GM23338 (cell line): ENCODE data around the gene TCERG1L. TPM values are rescaled to one million over a fixed set of nuclear protein-coding genes. Genes with fewer than 3 reads are reported as not detected.

ENCODE experiments used
- ATAC-seq: fragments of 200-7000 bp; cut with Tn5 transposase; 3 replicates; pipeline ENCODE4 v1.9.1; 2020
- DNase-seq: peaks from one replicate; pipeline ENCODE4 v3.0.0-alpha.2; 2015; ENCODE audit warnings: low spot score
- H2AFZ ChIP-seq: fragments of 200-600 bp; sonication (generic); 2 replicates; pipeline ENCODE4 v1.8.0; 2016; ENCODE audit warnings: antibody characterized with exemption, mild to moderate bottlenecking, moderate library complexity
- H3F3A ChIP-seq: fragments of 200-600 bp; sonication (generic); replicated peaks from 2 replicates; pipeline ENCODE4 v1.8.0; 2017; ENCODE audit warnings: antibody characterized with exemption, mixed run types, low read depth
- H3K27ac ChIP-seq: fragments of 200-600 bp; sonication (generic); 2 replicates; pipeline ENCODE4 v1.6.1; 2016; ENCODE audit warnings: low read depth
- H3K27me3 ChIP-seq: fragments of 200-600 bp; sonication (generic); 2 replicates; pipeline ENCODE4 v1.8.0; 2016; ENCODE audit warnings: mild to moderate bottlenecking, mixed run types, moderate library complexity; ENCODE audit not compliant: insufficient read depth
- H3K36me3 ChIP-seq: fragments of 200-600 bp; sonication (generic); 2 replicates; pipeline ENCODE4 v1.8.0; 2016; ENCODE audit warnings: mild to moderate bottlenecking; ENCODE audit not compliant: insufficient read depth
- H3K4me1 ChIP-seq: fragments of 200-600 bp; sonication (generic); 2 replicates; pipeline ENCODE4 v1.8.0; 2016; ENCODE audit warnings: mild to moderate bottlenecking, moderate library complexity; ENCODE audit not compliant: insufficient read depth
- H3K4me2 ChIP-seq: fragments of 200-600 bp; sonication (generic); 2 replicates; pipeline ENCODE4 v1.7.1; 2017; ENCODE audit warnings: mixed run types
- H3K4me3 ChIP-seq: fragments of 200-600 bp; sonication (generic); 2 replicates; pipeline ENCODE4 v1.6.1; 2016; ENCODE audit warnings: mixed run types
- H3K79me2 ChIP-seq: fragments of 200-600 bp; sonication (generic); replicated peaks from 2 replicates; pipeline ENCODE4 v1.8.0; 2017; ENCODE audit warnings: mild to moderate bottlenecking; ENCODE audit not compliant: insufficient read depth
- H3K9me2 ChIP-seq: fragments of 200-600 bp; sonication (generic); 2 replicates; pipeline ENCODE4 v1.8.0; 2017; ENCODE audit not compliant: insufficient read depth
- H4K20me1 ChIP-seq: fragments of 200-600 bp; sonication (generic); replicated peaks from 2 replicates; pipeline ENCODE4 v1.8.0; 2017; ENCODE audit warnings: mild to moderate bottlenecking; ENCODE audit not compliant: insufficient read depth
- H3K27ac Mint-ChIP-seq: 2 replicates; pipeline ENCODE4 v1.8.0; 2020; ENCODE audit warnings: inconsistent platforms, mild to moderate bottlenecking, moderate library complexity, mixed read lengths
- H3K27me3 Mint-ChIP-seq: 3 replicates; pipeline ENCODE4 v1.8.0; 2022; ENCODE audit warnings: low read depth, mild to moderate bottlenecking, moderate library complexity, mixed read lengths, inconsistent platforms; ENCODE audit not compliant: insufficient read depth, poor library complexity
- H3K36me3 Mint-ChIP-seq: 3 replicates; pipeline ENCODE4 v1.8.0; 2021; ENCODE audit warnings: low read depth, mild to moderate bottlenecking, inconsistent platforms, moderate library complexity, mixed read lengths
- H3K4me1 Mint-ChIP-seq: 3 replicates; pipeline ENCODE4 v1.8.0; 2020; ENCODE audit warnings: mild to moderate bottlenecking, inconsistent platforms, mixed read lengths
- H3K4me3 Mint-ChIP-seq: 3 replicates; pipeline ENCODE4 v1.8.0; 2021; ENCODE audit warnings: moderate library complexity, mild to moderate bottlenecking, inconsistent platforms, mixed read lengths
- H3K9me3 Mint-ChIP-seq: 3 replicates; pipeline ENCODE4 v1.8.0; 2020; ENCODE audit warnings: moderate library complexity, mild to moderate bottlenecking, inconsistent platforms, mixed read lengths
- CREB1 ChIP-seq: fragments of 250-450 bp; sonication (Bioruptor Pico); IDR thresholded peaks from 2 replicates; pipeline ENCODE4 v1.5.0; 2020; ENCODE audit warnings: low read depth, mild to moderate bottlenecking, moderate library complexity
- EZH2 ChIP-seq: fragments of 200-600 bp; sonication (generic); IDR thresholded peaks from one replicate; pipeline ENCODE4 v1.8.0; 2017; ENCODE audit warnings: antibody characterized with exemption, mild to moderate bottlenecking, low read depth; ENCODE audit not compliant: unreplicated experiment
- EZH2phosphoT487 ChIP-seq: fragments of 200-600 bp; sonication (generic); IDR thresholded peaks from one replicate; pipeline ENCODE4 v1.8.1; 2018; ENCODE audit warnings: antibody characterized with exemption; ENCODE audit not compliant: unreplicated experiment
- JUNB ChIP-seq: IDR thresholded peaks from one replicate; pipeline ENCODE4 v1.6.1; 2016; ENCODE audit warnings: antibody characterized with exemption; ENCODE audit not compliant: unreplicated experiment
- NANOG ChIP-seq: IDR thresholded peaks from 2 replicates; pipeline ENCODE4 v1.6.1; 2016; ENCODE audit warnings: antibody characterized with exemption, borderline replicate concordance
- POLR2AphosphoS5 ChIP-seq: IDR thresholded peaks from 2 replicates; pipeline ENCODE4 v1.6.1; 2016; ENCODE audit warnings: antibody characterized with exemption, low read depth
- STAT1 ChIP-seq: IDR thresholded peaks from one replicate; pipeline ENCODE4 v1.6.1; 2016; ENCODE audit warnings: antibody characterized with exemption; ENCODE audit not compliant: unreplicated experiment
- ZNF114 ChIP-seq: fragments of 250-450 bp; sonication (Bioruptor Pico); IDR thresholded peaks from 2 replicates; pipeline ENCODE4 v1.5.0; 2020; ENCODE audit warnings: mild to moderate bottlenecking, moderate library complexity
- ZNF331 ChIP-seq: fragments of 250-450 bp; sonication (Bioruptor Pico); IDR thresholded peaks from 2 replicates; pipeline ENCODE4 v1.5.0; 2020; ENCODE audit warnings: low read depth, mild to moderate bottlenecking, moderate library complexity
- polyA plus RNA-seq: library from polyadenylated mRNA; unstranded; fragments of >200 nt; fragmentation: Nextera tagmentation; extraction: Ambion mirVana; gene quantifications from 2 replicates; pipeline ENCODE4 v1.2.1, GENCODE V29; 2016
- total RNA-seq: library from RNA; depleted of rRNA; stranded (reverse); fragments of >200 nt; shearing (Covaris generic); gene quantifications from 2 replicates; pipeline ENCODE4 v1.2.3, GENCODE V29; 2014
- TF ChIP-seq, protein P1 (sequence below): fragments of 250-450 bp; sonication (Bioruptor Pico); IDR thresholded peaks from 2 replicates; pipeline ENCODE4 v1.5.0; 2020; ENCODE audit warnings: mild to moderate bottlenecking, moderate library complexity
- TF ChIP-seq, protein P2 (sequence below): IDR thresholded peaks from 2 replicates; pipeline ENCODE4 v1.6.1; 2016; ENCODE audit warnings: antibody characterized with exemption
- TF ChIP-seq, protein P3 (sequence below), 2 experiments: fragments of 200-600 bp in 1 of 2; sonication (generic) in 1 of 2; conservative IDR thresholded peaks; 2 replicates each; pipeline versions ENCODE4 v1.5.1 to v1.6.1; 2016 to 2017; ENCODE audit warnings: antibody characterized with exemption in 2 of 2, low read depth in 2 of 2, mild to moderate bottlenecking in 2 of 2, moderate library complexity in 1 of 2
- TF ChIP-seq, protein P4 (sequence below): IDR thresholded peaks from one replicate; pipeline ENCODE4 v1.6.1; 2018; ENCODE audit warnings: antibody characterized with exemption; ENCODE audit not compliant: unreplicated experiment

The TCERG1L gene
- total and polyA plus RNA-seq, 2 experiments from 2014 or later = 3.9 to 5.5 TPM

DNA sequence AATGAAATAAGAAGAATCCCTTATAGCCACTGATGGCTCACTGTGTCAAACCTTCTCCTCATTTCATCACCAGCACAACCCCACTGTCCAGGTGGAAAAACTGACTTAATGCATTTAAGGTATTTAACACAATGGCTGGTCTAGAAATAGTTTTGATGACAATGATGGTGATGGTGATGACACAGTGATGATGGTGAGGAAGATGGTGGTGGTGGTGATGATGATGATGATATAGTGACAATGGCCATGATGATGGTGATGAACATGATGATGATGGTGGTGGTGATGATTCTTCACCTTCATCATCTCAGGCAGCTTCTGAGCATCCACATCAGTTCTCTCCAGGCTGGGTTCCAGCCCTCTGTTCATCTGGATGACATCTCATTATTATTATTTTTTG, 186.6 kb downstream of the TCERG1L start:
- Histone ChIP-seq H3K4me2 (no peak overlapping the region), H3K9me2 (no peaks in the 10 kb centered on the region), H4K20me1 (no peaks in the 10 kb centered on the region), H3F3A (no peaks in the 10 kb centered on the region), H3K79me2 (no peaks in the 10 kb centered on the region), H3K36me3 (no peaks in the 10 kb centered on the region), H3K27me3 (no peaks in the 10 kb centered on the region), H3K4me3 (no peak overlapping the region), H3K4me1 (no peaks in the 10 kb centered on the region), H2AFZ (no peak overlapping the region), H3K27ac (no peak overlapping the region)
- peaks cover 96% of the 10 kb centered on the region for H3K9me3 Mint-ChIP-seq
- H3K4me3 Mint-ChIP-seq = no peak overlapping the region
- H3K36me3 Mint-ChIP-seq = peaks cover 30% of the 10 kb centered on the region
- H3K27me3 Mint-ChIP-seq = peaks cover 7% of the 10 kb centered on the region
- no peak overlapping the region for H3K27ac Mint-ChIP-seq
- TF ChIP-seq CREB1 (CRISPR knock-in tag) = no peak
- no peak for TF ChIP-seq NANOG
- TF ChIP-seq JUNB = no peak
- no peak for TF ChIP-seq ZNF114 (CRISPR knock-in tag)
- TF ChIP-seq, protein P1, sequence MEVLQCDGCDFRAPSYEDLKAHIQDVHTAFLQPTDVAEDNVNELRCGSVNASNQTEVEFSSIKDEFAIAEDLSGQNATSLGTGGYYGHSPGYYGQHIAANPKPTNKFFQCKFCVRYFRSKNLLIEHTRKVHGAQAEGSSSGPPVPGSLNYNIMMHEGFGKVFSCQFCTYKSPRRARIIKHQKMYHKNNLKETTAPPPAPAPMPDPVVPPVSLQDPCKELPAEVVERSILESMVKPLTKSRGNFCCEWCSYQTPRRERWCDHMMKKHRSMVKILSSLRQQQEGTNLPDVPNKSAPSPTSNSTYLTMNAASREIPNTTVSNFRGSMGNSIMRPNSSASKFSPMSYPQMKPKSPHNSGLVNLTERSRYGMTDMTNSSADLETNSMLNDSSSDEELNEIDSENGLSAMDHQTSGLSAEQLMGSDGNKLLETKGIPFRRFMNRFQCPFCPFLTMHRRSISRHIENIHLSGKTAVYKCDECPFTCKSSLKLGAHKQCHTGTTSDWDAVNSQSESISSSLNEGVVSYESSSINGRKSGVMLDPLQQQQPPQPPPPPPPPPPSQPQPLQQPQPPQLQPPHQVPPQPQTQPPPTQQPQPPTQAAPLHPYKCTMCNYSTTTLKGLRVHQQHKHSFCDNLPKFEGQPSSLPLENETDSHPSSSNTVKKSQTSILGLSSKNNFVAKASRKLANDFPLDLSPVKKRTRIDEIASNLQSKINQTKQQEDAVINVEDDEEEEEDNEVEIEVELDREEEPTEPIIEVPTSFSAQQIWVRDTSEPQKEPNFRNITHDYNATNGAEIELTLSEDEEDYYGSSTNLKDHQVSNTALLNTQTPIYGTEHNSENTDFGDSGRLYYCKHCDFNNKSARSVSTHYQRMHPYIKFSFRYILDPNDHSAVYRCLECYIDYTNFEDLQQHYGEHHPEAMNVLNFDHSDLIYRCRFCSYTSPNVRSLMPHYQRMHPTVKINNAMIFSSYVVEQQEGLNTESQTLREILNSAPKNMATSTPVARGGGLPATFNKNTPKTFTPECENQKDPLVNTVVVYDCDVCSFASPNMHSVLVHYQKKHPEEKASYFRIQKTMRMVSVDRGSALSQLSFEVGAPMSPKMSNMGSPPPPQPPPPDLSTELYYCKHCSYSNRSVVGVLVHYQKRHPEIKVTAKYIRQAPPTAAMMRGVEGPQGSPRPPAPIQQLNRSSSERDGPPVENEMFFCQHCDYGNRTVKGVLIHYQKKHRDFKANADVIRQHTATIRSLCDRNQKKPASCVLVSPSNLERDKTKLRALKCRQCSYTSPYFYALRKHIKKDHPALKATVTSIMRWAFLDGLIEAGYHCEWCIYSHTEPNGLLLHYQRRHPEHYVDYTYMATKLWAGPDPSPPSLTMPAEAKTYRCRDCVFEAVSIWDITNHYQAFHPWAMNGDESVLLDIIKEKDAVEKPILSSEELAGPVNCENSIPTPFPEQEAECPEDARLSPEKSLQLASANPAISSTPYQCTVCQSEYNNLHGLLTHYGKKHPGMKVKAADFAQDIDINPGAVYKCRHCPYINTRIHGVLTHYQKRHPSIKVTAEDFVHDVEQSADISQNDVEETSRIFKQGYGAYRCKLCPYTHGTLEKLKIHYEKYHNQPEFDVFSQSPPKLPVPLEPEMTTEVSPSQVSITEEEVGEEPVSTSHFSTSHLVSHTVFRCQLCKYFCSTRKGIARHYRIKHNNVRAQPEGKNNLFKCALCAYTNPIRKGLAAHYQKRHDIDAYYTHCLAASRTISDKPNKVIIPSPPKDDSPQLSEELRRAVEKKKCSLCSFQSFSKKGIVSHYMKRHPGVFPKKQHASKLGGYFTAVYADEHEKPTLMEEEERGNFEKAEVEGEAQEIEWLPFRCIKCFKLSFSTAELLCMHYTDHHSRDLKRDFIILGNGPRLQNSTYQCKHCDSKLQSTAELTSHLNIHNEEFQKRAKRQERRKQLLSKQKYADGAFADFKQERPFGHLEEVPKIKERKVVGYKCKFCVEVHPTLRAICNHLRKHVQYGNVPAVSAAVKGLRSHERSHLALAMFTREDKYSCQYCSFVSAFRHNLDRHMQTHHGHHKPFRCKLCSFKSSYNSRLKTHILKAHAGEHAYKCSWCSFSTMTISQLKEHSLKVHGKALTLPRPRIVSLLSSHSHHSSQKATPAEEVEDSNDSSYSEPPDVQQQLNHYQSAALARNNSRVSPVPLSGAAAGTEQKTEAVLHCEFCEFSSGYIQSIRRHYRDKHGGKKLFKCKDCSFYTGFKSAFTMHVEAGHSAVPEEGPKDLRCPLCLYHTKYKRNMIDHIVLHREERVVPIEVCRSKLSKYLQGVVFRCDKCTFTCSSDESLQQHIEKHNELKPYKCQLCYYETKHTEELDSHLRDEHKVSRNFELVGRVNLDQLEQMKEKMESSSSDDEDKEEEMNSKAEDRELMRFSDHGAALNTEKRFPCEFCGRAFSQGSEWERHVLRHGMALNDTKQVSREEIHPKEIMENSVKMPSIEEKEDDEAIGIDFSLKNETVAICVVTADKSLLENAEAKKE (CRISPR knock-in tag) = no peak
- TF ChIP-seq, protein P2, sequence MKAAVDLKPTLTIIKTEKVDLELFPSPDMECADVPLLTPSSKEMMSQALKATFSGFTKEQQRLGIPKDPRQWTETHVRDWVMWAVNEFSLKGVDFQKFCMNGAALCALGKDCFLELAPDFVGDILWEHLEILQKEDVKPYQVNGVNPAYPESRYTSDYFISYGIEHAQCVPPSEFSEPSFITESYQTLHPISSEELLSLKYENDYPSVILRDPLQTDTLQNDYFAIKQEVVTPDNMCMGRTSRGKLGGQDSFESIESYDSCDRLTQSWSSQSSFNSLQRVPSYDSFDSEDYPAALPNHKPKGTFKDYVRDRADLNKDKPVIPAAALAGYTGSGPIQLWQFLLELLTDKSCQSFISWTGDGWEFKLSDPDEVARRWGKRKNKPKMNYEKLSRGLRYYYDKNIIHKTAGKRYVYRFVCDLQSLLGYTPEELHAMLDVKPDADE = no peak
- no peak for TF ChIP-seq EZH2phosphoT487
- TF ChIP-seq, protein P3, sequence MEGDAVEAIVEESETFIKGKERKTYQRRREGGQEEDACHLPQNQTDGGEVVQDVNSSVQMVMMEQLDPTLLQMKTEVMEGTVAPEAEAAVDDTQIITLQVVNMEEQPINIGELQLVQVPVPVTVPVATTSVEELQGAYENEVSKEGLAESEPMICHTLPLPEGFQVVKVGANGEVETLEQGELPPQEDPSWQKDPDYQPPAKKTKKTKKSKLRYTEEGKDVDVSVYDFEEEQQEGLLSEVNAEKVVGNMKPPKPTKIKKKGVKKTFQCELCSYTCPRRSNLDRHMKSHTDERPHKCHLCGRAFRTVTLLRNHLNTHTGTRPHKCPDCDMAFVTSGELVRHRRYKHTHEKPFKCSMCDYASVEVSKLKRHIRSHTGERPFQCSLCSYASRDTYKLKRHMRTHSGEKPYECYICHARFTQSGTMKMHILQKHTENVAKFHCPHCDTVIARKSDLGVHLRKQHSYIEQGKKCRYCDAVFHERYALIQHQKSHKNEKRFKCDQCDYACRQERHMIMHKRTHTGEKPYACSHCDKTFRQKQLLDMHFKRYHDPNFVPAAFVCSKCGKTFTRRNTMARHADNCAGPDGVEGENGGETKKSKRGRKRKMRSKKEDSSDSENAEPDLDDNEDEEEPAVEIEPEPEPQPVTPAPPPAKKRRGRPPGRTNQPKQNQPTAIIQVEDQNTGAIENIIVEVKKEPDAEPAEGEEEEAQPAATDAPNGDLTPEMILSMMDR (conservative IDR thresholded peaks at IDR 0.05; ENCODE audit: low read depth in 2 of 2) = no peak
- no peak for TF ChIP-seq POLR2AphosphoS5
- TF ChIP-seq EZH2 = no peak
- no peak for TF ChIP-seq ZNF331
- TF ChIP-seq STAT1 = no peak
- TF ChIP-seq, protein P4, sequence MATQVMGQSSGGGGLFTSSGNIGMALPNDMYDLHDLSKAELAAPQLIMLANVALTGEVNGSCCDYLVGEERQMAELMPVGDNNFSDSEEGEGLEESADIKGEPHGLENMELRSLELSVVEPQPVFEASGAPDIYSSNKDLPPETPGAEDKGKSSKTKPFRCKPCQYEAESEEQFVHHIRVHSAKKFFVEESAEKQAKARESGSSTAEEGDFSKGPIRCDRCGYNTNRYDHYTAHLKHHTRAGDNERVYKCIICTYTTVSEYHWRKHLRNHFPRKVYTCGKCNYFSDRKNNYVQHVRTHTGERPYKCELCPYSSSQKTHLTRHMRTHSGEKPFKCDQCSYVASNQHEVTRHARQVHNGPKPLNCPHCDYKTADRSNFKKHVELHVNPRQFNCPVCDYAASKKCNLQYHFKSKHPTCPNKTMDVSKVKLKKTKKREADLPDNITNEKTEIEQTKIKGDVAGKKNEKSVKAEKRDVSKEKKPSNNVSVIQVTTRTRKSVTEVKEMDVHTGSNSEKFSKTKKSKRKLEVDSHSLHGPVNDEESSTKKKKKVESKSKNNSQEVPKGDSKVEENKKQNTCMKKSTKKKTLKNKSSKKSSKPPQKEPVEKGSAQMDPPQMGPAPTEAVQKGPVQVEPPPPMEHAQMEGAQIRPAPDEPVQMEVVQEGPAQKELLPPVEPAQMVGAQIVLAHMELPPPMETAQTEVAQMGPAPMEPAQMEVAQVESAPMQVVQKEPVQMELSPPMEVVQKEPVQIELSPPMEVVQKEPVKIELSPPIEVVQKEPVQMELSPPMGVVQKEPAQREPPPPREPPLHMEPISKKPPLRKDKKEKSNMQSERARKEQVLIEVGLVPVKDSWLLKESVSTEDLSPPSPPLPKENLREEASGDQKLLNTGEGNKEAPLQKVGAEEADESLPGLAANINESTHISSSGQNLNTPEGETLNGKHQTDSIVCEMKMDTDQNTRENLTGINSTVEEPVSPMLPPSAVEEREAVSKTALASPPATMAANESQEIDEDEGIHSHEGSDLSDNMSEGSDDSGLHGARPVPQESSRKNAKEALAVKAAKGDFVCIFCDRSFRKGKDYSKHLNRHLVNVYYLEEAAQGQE = no peak
- DNase-seq (no peak), ATAC-seq (no peak)
- peaks cover 18% of the 10 kb centered on the region; the same call in 2 of the 3 replicates for H3K4me1 Mint-ChIP-seq
